Jurkat, Clone E6-1 (cell line): ENCODE data around the gene UBASH3A.

ENCODE experiments used
- DNase-seq: peaks from one replicate; pipeline ENCODE4 v3.0.0-alpha.2; 2011; ENCODE audit warnings: low read depth, low spot score
- H3K4me3 ChIP-seq: 2 replicates; pipeline ENCODE4 v1.5.1; 2011; ENCODE audit warnings: mild to moderate bottlenecking, low read length, control low read depth, moderate library complexity

The UBASH3A gene

GRCh38 chr21:42386034-42386591, 17.6 kb upstream of the UBASH3A start:
- no peak for DNase-seq
- H3K4me3 ChIP-seq, result no peak overlapping the region

- DNase-seq, result no peak
- no peak overlapping the region for H3K4me3 ChIP-seq
Observed at GRCh38 chr21:42387164-42387563, 16.5 kb upstream of the UBASH3A start.

- H3K4me3 ChIP-seq, result no peak overlapping the region
- no peak for DNase-seq
Observed at GRCh38 chr21:42387843-42388340, 15.8 kb upstream of the UBASH3A start.

- no peak overlapping the region for H3K4me3 ChIP-seq
- DNase-seq, result no peak
Observed at GRCh38 chr21:42388740-42389448, 14.8 kb upstream of the UBASH3A start.

- H3K4me3 ChIP-seq, result no peak overlapping the region
- no peak for DNase-seq
Observed at GRCh38 chr21:42389449-42389835, 14.3 kb upstream of the UBASH3A start.

GRCh38 chr21:42390193-42390592, 13.5 kb upstream of the UBASH3A start:
- DNase-seq, result no peak
- H3K4me3 ChIP-seq, result no peak overlapping the region

GRCh38 chr21:42390696-42391095, 13.0 kb upstream of the UBASH3A start:
- H3K4me3 ChIP-seq, result no peak overlapping the region
- DNase-seq, result no peak

GRCh38 chr21:42391297-42391696, 12.4 kb upstream of the UBASH3A start:
- DNase-seq, result no peak
- no peak overlapping the region for H3K4me3 ChIP-seq

- DNase-seq, result no peak
- H3K4me3 ChIP-seq, result no peak overlapping the region
Observed at GRCh38 chr21:42392731-42393442, 10.8 kb upstream of the UBASH3A start.

- H3K4me3 ChIP-seq, result no peak overlapping the region
- DNase-seq, result no peak
Observed at GRCh38 chr21:42393443-42393950, 10.2 kb upstream of the UBASH3A start.

GRCh38 chr21:42395302-42395701, 8.4 kb upstream of the UBASH3A start:
- DNase-seq, result no peak
- no peak overlapping the region for H3K4me3 ChIP-seq

- no peak within 1 kb of the TSS for H3K4me3 ChIP-seq
- DNase-seq, result no peak
Observed at GRCh38 chr21:42395905-42396651, 7.6 kb upstream of the UBASH3A start, which contains the start of gene TMPRSS3. TMPRSS3 (minus strand) TSS chr21:42396052; CDS start chr21:42395417, 635 bp downstream.

- DNase-seq, result no peak
- H3K4me3 ChIP-seq, result no peak overlapping the region
Observed at GRCh38 chr21:42396799-42397745, 6.6 kb upstream of the UBASH3A start.

GRCh38 chr21:42397746-42398394, 5.8 kb upstream of the UBASH3A start:
- no peak overlapping the region for H3K4me3 ChIP-seq
- DNase-seq, result no peak

- no peak overlapping the region for H3K4me3 ChIP-seq
- DNase-seq, result no peak
Observed at GRCh38 chr21:42398436-42399028, 5.2 kb upstream of the UBASH3A start.

GRCh38 chr21:42400525-42400924, 3.2 kb upstream of the UBASH3A start:
- DNase-seq, result no peak
- no peak overlapping the region for H3K4me3 ChIP-seq

- no peak overlapping the region for H3K4me3 ChIP-seq
- no peak for DNase-seq
Observed at GRCh38 chr21:42401154-42401553, 2.5 kb upstream of the UBASH3A start.
